OCI-LY3 (cell line): ENCODE data around the gene AKNAD1.
A peak's percentile ranks its signal among the peaks of the same experiment; 100 is the strongest.

Source experiments
- H2AFZ ChIP-seq: fragments of 200-600, 300-600 bp; shearing (Covaris generic); 2 replicates; pipeline ENCODE4 v1.6.0; 2014; ENCODE audit warnings: antibody characterized with exemption, low read depth, low read length
- H3K27ac ChIP-seq: fragments of 200-600, 300-600 bp; sonication (generic); 2 replicates; pipeline ENCODE4 v1.5.1; 2014; ENCODE audit warnings: mild to moderate bottlenecking, low read length, moderate library complexity, mixed read lengths
- H3K27me3 ChIP-seq: fragments of 200-600, 300-600 bp; sonication (generic); 2 replicates; pipeline ENCODE4 v1.6.1; 2014; ENCODE audit warnings: low read depth, low read length, mixed read lengths
- H3K36me3 ChIP-seq: fragments of 200-600, 300-600 bp; sonication (generic); replicated peaks from 2 replicates; pipeline ENCODE3; 2014; ENCODE audit warnings: low read depth, low read length, mixed read lengths
- H3K4me1 ChIP-seq: fragments of 300-600, 200-600 bp; sonication (generic); 2 replicates; pipeline ENCODE4 v1.6.1; 2014; ENCODE audit warnings: low read length, mixed read lengths
- H3K4me2 ChIP-seq: fragments of 200-600, 300-600 bp; sonication (generic); 2 replicates; pipeline ENCODE4 v1.6.1; 2014; ENCODE audit warnings: low read length, mixed read lengths
- H3K4me3 ChIP-seq: fragments of 300-600, 200-600 bp; sonication (generic); 2 replicates; pipeline ENCODE4 v1.5.1; 2014; ENCODE audit warnings: antibody characterized with exemption, mild to moderate bottlenecking, low read length, moderate library complexity
- H3K79me2 ChIP-seq: fragments of 300-600, 200-600 bp; shearing (Covaris generic); 2 replicates; pipeline ENCODE4 v1.6.1; 2014; ENCODE audit warnings: mild to moderate bottlenecking, low read length, mixed read lengths
- H3K9ac ChIP-seq: fragments of 300-600, 200-600 bp; shearing (Covaris generic); 2 replicates; pipeline ENCODE4 v1.6.0; 2014; ENCODE audit warnings: mild to moderate bottlenecking, low read length, moderate library complexity
- H3K9me3 ChIP-seq: fragments of 200-600, 300-600 bp; shearing (Covaris generic); 2 replicates; pipeline ENCODE4 v1.6.1; 2014; ENCODE audit warnings: low read length, mixed read lengths; ENCODE audit not compliant: insufficient read depth
- H4K20me1 ChIP-seq: fragments of 200-600, 300-600 bp; sonication (generic); 2 replicates; pipeline ENCODE4 v1.6.1; 2016; ENCODE audit warnings: low read length, mixed read lengths; ENCODE audit not compliant: insufficient read depth
- CTCF ChIP-seq: fragments of 200-600, 300-600 bp; sonication (generic); IDR thresholded peaks from 2 replicates; pipeline ENCODE4 v1.5.1; 2014; ENCODE audit warnings: antibody characterized with exemption, low read length, low read depth
- EZH2phosphoT487 ChIP-seq: fragments of 200-600 bp; shearing (Covaris generic); IDR thresholded peaks from 2 replicates; pipeline ENCODE4 v1.6.1; 2018; ENCODE audit warnings: antibody characterized with exemption, mixed run types, low read depth

Gene AKNAD1

GRCh38 chr1:108880850-108881249, 24.0 kb upstream of the AKNAD1 start:
- Histone ChIP-seq H2AFZ (no peak overlapping the region), H3K79me2 (no peaks in the 10 kb centered on the region), H3K27ac (no peak overlapping the region)

GRCh38 chr1:108878678-108879077, 21.8 kb upstream of the AKNAD1 start:
- no peaks in the 10 kb centered on the region for H3K79me2 ChIP-seq

More at GRCh38 chr1:108880850-108881249, 24.0 kb upstream of the AKNAD1 start:
- Histone ChIP-seq H4K20me1 (no peaks in the 10 kb centered on the region), H3K4me1 (peaks cover 6% of the 10 kb centered on the region; the same call in 1 of the 2 replicates), H3K4me2 (no peak overlapping the region), H3K9me3 (no peaks in the 10 kb centered on the region), H3K9ac (no peak overlapping the region), H3K27me3 (no peaks in the 10 kb centered on the region), H3K4me3 (no peak overlapping the region), H3K36me3 (no peaks in the 10 kb centered on the region)
- TF ChIP-seq EZH2phosphoT487, result no peak
- TF ChIP-seq CTCF, result no peak

GRCh38 chr1:108878160-108878469, 21.2 kb upstream of the AKNAD1 start:
- no peak for TF ChIP-seq EZH2phosphoT487
- TF ChIP-seq CTCF, result no peak
- Histone ChIP-seq H3K4me3 (peak overlapping the region; percentile 97), H3K27me3 (no peaks in the 10 kb centered on the region), H3K4me1 (peaks cover 6% of the 10 kb centered on the region; the same call in 1 of the 2 replicates), H3K4me2 (peak overlapping the region; percentile 92), H3K79me2 (no peaks in the 10 kb centered on the region), H3K36me3 (no peaks in the 10 kb centered on the region), H2AFZ (no peak overlapping the region), H3K27ac (no peak overlapping the region), H3K9ac (peak overlapping the region; percentile 69), H3K9me3 (no peaks in the 10 kb centered on the region), H4K20me1 (no peaks in the 10 kb centered on the region)

More at GRCh38 chr1:108878678-108879077, 21.8 kb upstream of the AKNAD1 start:
- TF ChIP-seq EZH2phosphoT487, result no peak
- no peak for TF ChIP-seq CTCF
- Histone ChIP-seq H3K27ac (no peak overlapping the region), H3K9ac (no peak overlapping the region), H3K9me3 (no peaks in the 10 kb centered on the region), H3K4me2 (no peak overlapping the region), H2AFZ (no peak overlapping the region), H3K27me3 (no peaks in the 10 kb centered on the region), H4K20me1 (no peaks in the 10 kb centered on the region), H3K4me1 (peaks cover 6% of the 10 kb centered on the region; the same call in 1 of the 2 replicates), H3K36me3 (no peaks in the 10 kb centered on the region), H3K4me3 (no peak overlapping the region)

DNA sequence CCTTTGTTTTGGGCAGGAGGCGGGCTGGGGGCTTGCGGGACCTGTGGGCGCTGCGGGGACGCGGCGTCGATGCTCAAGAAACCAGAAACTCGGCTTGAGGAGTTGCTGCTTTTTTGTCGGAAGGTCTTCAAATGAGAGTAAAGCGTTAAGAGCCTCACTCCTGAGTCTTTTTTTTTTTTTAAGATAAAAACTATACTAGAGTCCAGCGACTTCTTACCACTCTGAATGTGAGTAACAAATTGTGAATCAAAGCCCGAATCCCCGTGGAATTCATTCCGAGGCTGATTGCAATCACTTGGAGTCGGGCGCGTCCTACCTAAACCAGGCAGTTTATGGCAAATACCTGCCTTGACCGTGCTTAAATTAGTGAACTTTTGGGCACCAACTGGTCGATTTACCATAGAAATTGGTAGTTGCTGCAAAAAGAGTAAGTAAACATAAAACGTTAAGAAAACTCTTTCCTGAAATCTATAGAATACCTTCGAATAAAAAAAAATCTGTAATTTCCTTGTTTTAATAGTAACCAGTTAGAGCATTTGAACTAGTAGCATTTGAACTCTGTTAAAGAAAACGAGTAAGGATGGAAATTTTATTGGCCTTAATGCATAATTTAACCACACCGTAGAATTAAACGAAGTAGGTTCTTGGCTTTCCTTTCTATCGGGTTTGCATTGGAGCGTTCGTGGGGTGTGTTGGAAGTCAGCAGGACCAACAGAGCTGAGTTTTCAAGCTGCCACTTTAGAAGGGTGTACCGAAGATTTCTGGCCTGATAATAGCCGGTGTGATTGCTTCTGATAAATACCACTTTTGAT, 20.7 kb upstream of the AKNAD1 start:
- H3K27me3 ChIP-seq, result no peaks in the 10 kb centered on the region
- peaks cover 6% of the 10 kb centered on the region; the same call in 1 of the 2 replicates for H3K4me1 ChIP-seq
- peak overlapping the region; percentile 69 for H3K9ac ChIP-seq
- peak overlapping the region; percentile 97 for H3K4me3 ChIP-seq
- TF ChIP-seq CTCF (no peak), EZH2phosphoT487 (no peak)
- no peaks in the 10 kb centered on the region for H3K36me3 ChIP-seq
- no peaks in the 10 kb centered on the region for H3K79me2 ChIP-seq
- peak overlapping the region; percentile 88 for H2AFZ ChIP-seq
- peak overlapping the region; percentile 92 for H3K4me2 ChIP-seq
- no peaks in the 10 kb centered on the region for H3K9me3 ChIP-seq
- H4K20me1 ChIP-seq, result no peaks in the 10 kb centered on the region
- no peak overlapping the region for H3K27ac ChIP-seq
